Calu3 (cell line): ENCODE results near the gene NIPBL. TPM values are rescaled to one million over a fixed set of nuclear protein-coding genes. Genes with fewer than 3 reads are reported as not detected.
A peak's percentile ranks its signal among the peaks of the same experiment; 100 is the strongest.

Experiments used
- BruUV-seq: library from RNA; stranded (reverse); fragments of 400-500 nt; replicated peaks from 2 replicates; lab custom pipeline; 2021; lab: Mats Ljungman, UMichigan
- CTCF ChIA-PET: fragments of 300-600 bp; sonication (Branson Sonifier 250); formaldehyde crosslinking; loops from one replicate; lab custom pipeline; 2022; ENCODE audit warnings: antibody characterized with exemption; lab: Charles Lee
- DNase-seq: peaks from one replicate; pipeline ENCODE4 v3.0.0; 2022
- H3K27ac Mint-ChIP-seq: one replicate; pipeline ENCODE4 v1.8.0; 2022; ENCODE audit warnings: mixed read lengths; ENCODE audit not compliant: unreplicated experiment
- H3K27me3 Mint-ChIP-seq: one replicate; pipeline ENCODE4 v1.8.0; 2022; ENCODE audit warnings: mixed read lengths; ENCODE audit not compliant: unreplicated experiment
- H3K36me3 Mint-ChIP-seq: one replicate; pipeline ENCODE4 v1.8.0; 2022; ENCODE audit warnings: mild to moderate bottlenecking, moderate library complexity, mixed read lengths; ENCODE audit not compliant: insufficient read depth, unreplicated experiment
- H3K4me1 Mint-ChIP-seq: one replicate; pipeline ENCODE4 v1.8.0; 2022; ENCODE audit warnings: mild to moderate bottlenecking, low read depth, mixed read lengths; ENCODE audit not compliant: unreplicated experiment
- H3K4me3 Mint-ChIP-seq: one replicate; pipeline ENCODE4 v1.8.0; 2022; ENCODE audit warnings: mild to moderate bottlenecking, low read depth, moderate library complexity, mixed read lengths; ENCODE audit not compliant: unreplicated experiment
- H3K9me3 Mint-ChIP-seq: one replicate; pipeline ENCODE4 v1.8.0; 2022; ENCODE audit warnings: low read depth, mixed read lengths; ENCODE audit not compliant: unreplicated experiment
- CTCF ChIP-seq: fragments of 200-600 bp; IDR thresholded peaks from one replicate; pipeline ENCODE4 v1.8.0; 2022; ENCODE audit warnings: antibody characterized with exemption; ENCODE audit not compliant: unreplicated experiment
- intact Hi-C: fragments of 100-400 bp; cut with micrococcal nuclease; formaldehyde crosslinking; loops from one replicate; pipeline ENCODE4 v1.10.0; 2022; ENCODE audit not compliant: unreplicated experiment
- total RNA-seq: library from RNA; stranded (reverse); gene quantifications from 2 replicates; pipeline ENCODE4 v1.2.3, GENCODE V29; 2022

The NIPBL gene
- total RNA-seq, 1 experiment from 2014 or later: 53.2 TPM

- intact Hi-C loops: no loop called here
- H3K27me3 Mint-ChIP-seq: no peaks in the 10 kb centered on the region
- DNase-seq: no peak
- BruUV-seq: no TSS peak
- H3K27ac Mint-ChIP-seq: no peak overlapping the region
- H3K4me3 Mint-ChIP-seq: no peak overlapping the region
- no peaks in the 10 kb centered on the region for H3K4me1 Mint-ChIP-seq
- CTCF ChIA-PET: no interaction called here
- no peak for TF ChIP-seq CTCF
- no peaks in the 10 kb centered on the region for H3K9me3 Mint-ChIP-seq
- H3K36me3 Mint-ChIP-seq: peaks cover 15% of the 10 kb centered on the region
These were observed 180.2 kb downstream of the NIPBL start for GRCh38 chr5:37056762-37057161.

- no peak for TF ChIP-seq CTCF
- Mint-ChIP-seq H3K27me3 (no peaks in the 10 kb centered on the region), H3K9me3 (no peaks in the 10 kb centered on the region), H3K4me1 (no peaks in the 10 kb centered on the region), H3K4me3 (no peak overlapping the region), H3K27ac (no peak overlapping the region), H3K36me3 (peaks cover 15% of the 10 kb centered on the region)
- no TSS peak for BruUV-seq
- DNase-seq: no peak
- CTCF ChIA-PET: no interaction called here
- intact Hi-C loops: no loop called here
These were observed 183.5 kb downstream of the NIPBL start for GRCh38 chr5:37060030-37060429.

GRCh38 chr5:37063739-37064138, 187.2 kb downstream of the NIPBL start:
- H3K4me1 Mint-ChIP-seq: no peaks in the 10 kb centered on the region
- peaks cover 13% of the 10 kb centered on the region for H3K36me3 Mint-ChIP-seq
- DNase-seq: no peak
- CTCF ChIA-PET: no interaction called here
- TF ChIP-seq CTCF: no peak
- H3K27ac Mint-ChIP-seq: no peak overlapping the region
- intact Hi-C loops: no loop called here
- H3K4me3 Mint-ChIP-seq: no peak overlapping the region
- H3K9me3 Mint-ChIP-seq: no peaks in the 10 kb centered on the region
- no peaks in the 10 kb centered on the region for H3K27me3 Mint-ChIP-seq
- TSS peak; percentile 25 for BruUV-seq

GRCh38 chr5:37064442-37064841, 187.9 kb downstream of the NIPBL start:
- Mint-ChIP-seq H3K9me3 (no peaks in the 10 kb centered on the region), H3K27me3 (no peaks in the 10 kb centered on the region), H3K4me1 (no peaks in the 10 kb centered on the region), H3K36me3 (peaks cover 11% of the 10 kb centered on the region), H3K27ac (no peak overlapping the region), H3K4me3 (no peak overlapping the region)
- no peak for TF ChIP-seq CTCF
- no TSS peak for BruUV-seq
- CTCF ChIA-PET: no interaction called here
- intact Hi-C loops: no loop called here
- no peak for DNase-seq
